Activated B cell treated with CpG ODN at 0.5 μM for 24 hours (primary cell): Measurements from ENCODE around the gene FLYWCH2. TPM values are rescaled to one million over a fixed set of nuclear protein-coding genes. Genes with fewer than 3 reads are reported as not detected.

Experiments
- ATAC-seq: fragments of 200-7000 bp; cut with Tn5 transposase; one replicate; pipeline ENCODE4 v1.10.0; 2021; ENCODE audit warnings: low read depth, mild to moderate bottlenecking, moderate library complexity
- CTCF ChIA-PET: fragments of 350-600 bp; sonication (Branson Sonifier 250); formaldehyde crosslinking; loops from one replicate; lab custom pipeline; 2021; ENCODE audit warnings: antibody characterized with exemption; lab: Charles Lee
- POLR2A ChIA-PET: fragments of 350-600 bp; sonication (Branson Sonifier 250); formaldehyde crosslinking; loops from one replicate; lab custom pipeline; 2021; ENCODE audit warnings: antibody characterized with exemption; lab: Charles Lee
- DNase-seq: peaks from one replicate; pipeline ENCODE4 v3.0.0; 2022
- H3K27ac Mint-ChIP-seq: one replicate; pipeline ENCODE4 v1.8.0; 2020; ENCODE audit warnings: mixed read lengths
- H3K27me3 Mint-ChIP-seq: one replicate; pipeline ENCODE4 v1.8.0; 2021; ENCODE audit warnings: mixed read lengths
- H3K36me3 Mint-ChIP-seq: one replicate; pipeline ENCODE4 v1.8.0; 2021; ENCODE audit warnings: low read depth, mixed read lengths
- H3K4me1 Mint-ChIP-seq: one replicate; pipeline ENCODE4 v1.8.0; 2021; ENCODE audit warnings: mixed read lengths
- H3K4me3 Mint-ChIP-seq: one replicate; pipeline ENCODE4 v1.8.0; 2020; ENCODE audit warnings: mild to moderate bottlenecking, mixed read lengths
- H3K9me3 Mint-ChIP-seq: one replicate; pipeline ENCODE4 v1.8.0; 2020; ENCODE audit warnings: mixed read lengths
- intact Hi-C: fragments of 100-400 bp; cut with micrococcal nuclease; formaldehyde crosslinking; loops from one replicate; pipeline ENCODE4 v1.15.1; 2024
- total RNA-seq: library from RNA; stranded (reverse); gene quantifications from 2 replicates; pipeline ENCODE4 v1.2.3, GENCODE V29; 2022
- TF ChIP-seq, protein P1 (sequence below): fragments of 200-600 bp; IDR thresholded peaks from one replicate; pipeline ENCODE4 v1.8.0; 2022; ENCODE audit warnings: antibody characterized with exemption, mild to moderate bottlenecking

Gene FLYWCH2
- total RNA-seq, 1 donor from 2014 or later: 19.4 TPM

DNA sequence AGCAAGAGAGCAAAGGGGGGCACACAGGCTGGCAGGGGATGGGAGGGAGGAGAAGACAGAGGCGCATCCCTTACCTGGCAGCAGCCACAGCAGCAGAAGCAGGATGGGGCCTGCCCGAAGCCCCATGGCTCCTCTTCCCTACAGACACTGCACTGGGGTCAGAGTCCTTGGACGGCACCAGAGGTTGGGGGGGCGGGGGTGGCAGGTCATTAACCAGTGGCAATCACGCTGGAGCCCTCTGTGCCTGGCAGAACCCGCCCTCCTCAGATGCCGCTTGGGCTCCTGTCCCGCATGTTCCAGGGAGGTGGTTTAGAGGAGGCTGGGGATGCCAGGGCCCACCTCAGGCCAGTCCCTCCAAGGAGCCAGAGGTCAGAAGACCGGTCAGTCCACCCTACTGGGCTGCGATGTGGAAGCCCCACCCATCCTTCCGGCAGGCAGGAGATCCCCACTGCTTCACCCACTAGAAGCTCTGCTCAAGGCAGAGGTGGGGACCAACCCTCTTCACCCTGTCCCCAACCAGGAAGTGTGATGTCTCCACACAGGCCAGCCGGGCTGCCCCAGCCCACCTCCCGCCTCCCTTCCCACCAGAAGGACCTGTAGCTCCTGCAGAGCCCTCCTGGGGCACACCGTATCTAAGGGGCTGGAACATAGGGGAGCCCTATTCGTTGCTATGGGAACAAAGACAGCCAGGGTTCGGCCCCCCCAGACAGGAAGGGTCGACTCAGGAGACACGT lies 41.2 kb upstream of the FLYWCH2 start:
- peaks cover 15% of the 10 kb centered on the region for H3K4me1 Mint-ChIP-seq
- intact Hi-C loops: no loop called here
- H3K4me3 Mint-ChIP-seq: no peak overlapping the region
- H3K36me3 Mint-ChIP-seq: no peaks in the 10 kb centered on the region
- peaks cover 15% of the 10 kb centered on the region for H3K27me3 Mint-ChIP-seq
- DNase-seq: no peak
- no peak overlapping the region for H3K27ac Mint-ChIP-seq
- ChIA-PET POLR2A (no interaction called here), CTCF (no interaction called here)
- ATAC-seq: no peak
- TF ChIP-seq, protein P1, sequence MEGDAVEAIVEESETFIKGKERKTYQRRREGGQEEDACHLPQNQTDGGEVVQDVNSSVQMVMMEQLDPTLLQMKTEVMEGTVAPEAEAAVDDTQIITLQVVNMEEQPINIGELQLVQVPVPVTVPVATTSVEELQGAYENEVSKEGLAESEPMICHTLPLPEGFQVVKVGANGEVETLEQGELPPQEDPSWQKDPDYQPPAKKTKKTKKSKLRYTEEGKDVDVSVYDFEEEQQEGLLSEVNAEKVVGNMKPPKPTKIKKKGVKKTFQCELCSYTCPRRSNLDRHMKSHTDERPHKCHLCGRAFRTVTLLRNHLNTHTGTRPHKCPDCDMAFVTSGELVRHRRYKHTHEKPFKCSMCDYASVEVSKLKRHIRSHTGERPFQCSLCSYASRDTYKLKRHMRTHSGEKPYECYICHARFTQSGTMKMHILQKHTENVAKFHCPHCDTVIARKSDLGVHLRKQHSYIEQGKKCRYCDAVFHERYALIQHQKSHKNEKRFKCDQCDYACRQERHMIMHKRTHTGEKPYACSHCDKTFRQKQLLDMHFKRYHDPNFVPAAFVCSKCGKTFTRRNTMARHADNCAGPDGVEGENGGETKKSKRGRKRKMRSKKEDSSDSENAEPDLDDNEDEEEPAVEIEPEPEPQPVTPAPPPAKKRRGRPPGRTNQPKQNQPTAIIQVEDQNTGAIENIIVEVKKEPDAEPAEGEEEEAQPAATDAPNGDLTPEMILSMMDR: no peak
- no peaks in the 10 kb centered on the region for H3K9me3 Mint-ChIP-seq

GRCh38 chr16:2842340-2843000 lies 40.5 kb upstream of the FLYWCH2 start:
- Mint-ChIP-seq H3K9me3 (no peaks in the 10 kb centered on the region), H3K4me3 (peak overlapping the region; percentile 35), H3K4me1 (peaks cover 15% of the 10 kb centered on the region), H3K27me3 (peaks cover 10% of the 10 kb centered on the region), H3K27ac (no peak overlapping the region), H3K36me3 (no peaks in the 10 kb centered on the region)
- DNase-seq (no peak), ATAC-seq (peak; percentile 34)
- intact Hi-C loops: no loop called here
- ChIA-PET POLR2A (interaction anchor here (0.7 kb wide), 1 partner anchor 11 kb away, joined by 3 read pairs; no protein-coding TSS in a partner anchor), CTCF (no interaction called here)
- TF ChIP-seq, protein P1: no peak

DNA sequence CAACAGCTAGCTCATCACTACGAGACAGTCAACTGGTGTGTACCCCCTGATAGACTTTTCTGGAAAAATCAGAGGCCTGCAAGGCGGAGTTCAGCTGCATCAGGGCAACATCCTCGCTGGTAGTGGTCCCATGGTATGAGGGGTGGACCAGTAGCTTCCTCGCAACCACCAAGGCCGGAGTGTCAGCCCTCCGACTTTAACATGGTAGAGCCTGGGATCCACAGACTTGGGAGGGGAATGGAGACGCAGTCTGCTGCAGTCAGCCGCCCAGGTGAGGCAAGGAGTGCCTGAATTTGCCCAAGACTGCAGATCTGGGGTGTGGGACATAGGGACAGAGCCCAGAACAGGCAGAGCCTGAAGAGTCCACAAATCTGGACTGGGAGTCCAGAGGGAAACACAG lies 39.5 kb upstream of the FLYWCH2 start:
- ChIA-PET CTCF (no interaction called here), POLR2A (no interaction called here)
- H3K27me3 Mint-ChIP-seq: peaks cover 4% of the 10 kb centered on the region
- TF ChIP-seq, protein P1: no peak
- intact Hi-C loops: no loop called here
- ATAC-seq: no peak
- DNase-seq: no peak
- H3K4me3 Mint-ChIP-seq: no peak overlapping the region
- no peaks in the 10 kb centered on the region for H3K36me3 Mint-ChIP-seq
- peaks cover 15% of the 10 kb centered on the region for H3K4me1 Mint-ChIP-seq
- H3K27ac Mint-ChIP-seq: no peak overlapping the region
- no peaks in the 10 kb centered on the region for H3K9me3 Mint-ChIP-seq

- no peak overlapping the region for H3K27ac Mint-ChIP-seq
- no peak for ATAC-seq
- H3K36me3 Mint-ChIP-seq: no peaks in the 10 kb centered on the region
- intact Hi-C loops: no loop called here
- H3K4me1 Mint-ChIP-seq: peaks cover 15% of the 10 kb centered on the region
- no peak overlapping the region for H3K4me3 Mint-ChIP-seq
- H3K27me3 Mint-ChIP-seq: peaks cover 13% of the 10 kb centered on the region
- ChIA-PET POLR2A (no interaction called here), CTCF (no interaction called here)
- DNase-seq: no peak
- TF ChIP-seq, protein P1: no peak
- H3K9me3 Mint-ChIP-seq: no peaks in the 10 kb centered on the region
These were observed 37.9 kb upstream of the FLYWCH2 start for GRCh38 chr16:2845116-2845515.

DNA sequence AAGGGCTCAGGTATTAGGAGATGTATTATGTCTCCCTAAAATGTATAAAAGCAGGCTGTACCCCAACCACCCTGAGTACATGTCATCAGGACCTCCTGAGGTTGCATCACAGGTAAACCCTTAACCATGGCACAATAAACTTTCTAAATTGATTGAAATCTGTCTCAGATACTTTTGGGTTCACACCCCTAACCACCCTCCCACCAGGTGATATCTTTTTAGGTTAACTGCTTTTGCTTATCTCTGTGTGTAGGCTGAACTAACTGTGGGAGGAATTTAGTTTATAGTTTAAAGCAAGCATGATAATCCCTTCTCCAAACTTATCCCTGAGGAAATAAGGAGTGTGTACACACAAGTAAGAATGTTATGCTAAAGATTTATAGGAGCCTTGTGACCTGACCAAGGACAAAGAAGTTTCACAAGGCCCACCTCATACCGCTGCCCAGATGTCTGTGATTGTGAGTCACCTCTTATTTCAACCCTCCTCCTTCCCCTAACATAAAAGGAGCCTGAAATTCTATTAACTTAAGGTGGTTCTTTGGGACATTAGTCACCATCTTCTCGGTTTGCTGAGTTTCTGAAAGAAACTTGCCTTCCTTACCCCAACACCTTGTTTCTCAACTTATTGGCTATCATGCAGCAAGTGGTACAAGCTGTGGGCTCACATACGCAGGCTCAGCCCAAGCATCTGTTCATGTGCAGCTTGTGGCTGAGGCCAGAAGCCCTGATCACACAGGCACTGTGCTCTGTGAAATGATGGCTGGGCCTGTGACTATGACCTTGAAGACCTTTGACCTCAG lies 36.3 kb upstream of the FLYWCH2 start:
- DNase-seq: no peak
- no peak overlapping the region for H3K4me3 Mint-ChIP-seq
- TF ChIP-seq, protein P1: no peak

More for the DNA sequence above, 36.3 kb upstream of the FLYWCH2 start:
- no peaks in the 10 kb centered on the region for H3K36me3 Mint-ChIP-seq
- intact Hi-C loops: no loop called here
- H3K9me3 Mint-ChIP-seq: no peaks in the 10 kb centered on the region
- ATAC-seq: no peak
- no peak overlapping the region for H3K27ac Mint-ChIP-seq
- H3K4me1 Mint-ChIP-seq: peaks cover 9% of the 10 kb centered on the region
- H3K27me3 Mint-ChIP-seq: peaks cover 16% of the 10 kb centered on the region
- ChIA-PET CTCF (no interaction called here), POLR2A (no interaction called here)
